ENCODE results near the gene PTH2R.
"Not testable (repeated sequence)": the region's sequence is repeated elsewhere in the genome, so short reads cannot be mapped to it uniquely, and the experiment has no call there.

The PTH2R gene

DNA sequence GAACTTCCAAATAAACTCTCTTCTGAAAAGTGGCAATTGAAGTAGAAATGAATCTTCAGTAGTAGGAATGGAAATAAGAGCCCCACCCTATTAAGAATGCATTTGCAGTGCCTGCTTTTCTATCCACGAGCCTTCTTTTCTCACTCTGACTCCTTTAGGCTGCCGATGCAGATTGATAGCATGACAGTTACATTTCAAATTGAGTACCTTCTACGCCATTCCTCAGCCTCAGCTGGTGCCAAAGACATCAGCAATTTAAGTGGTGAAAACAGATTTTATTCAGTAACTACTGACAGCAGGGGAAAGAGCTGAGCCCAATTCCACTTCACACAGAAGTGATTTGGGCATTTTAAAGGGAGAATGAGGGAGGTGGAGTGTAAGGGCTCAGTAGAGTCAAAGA lies 85.5 kb downstream of the PTH2R start:
- ChIA-PET CTCF (interaction anchor here (0.6 kb wide), 1 partner anchor 20 kb away, joined by 3 read pairs; no protein-coding TSS in a partner anchor), POLR2A (no interaction called here)

DNA sequence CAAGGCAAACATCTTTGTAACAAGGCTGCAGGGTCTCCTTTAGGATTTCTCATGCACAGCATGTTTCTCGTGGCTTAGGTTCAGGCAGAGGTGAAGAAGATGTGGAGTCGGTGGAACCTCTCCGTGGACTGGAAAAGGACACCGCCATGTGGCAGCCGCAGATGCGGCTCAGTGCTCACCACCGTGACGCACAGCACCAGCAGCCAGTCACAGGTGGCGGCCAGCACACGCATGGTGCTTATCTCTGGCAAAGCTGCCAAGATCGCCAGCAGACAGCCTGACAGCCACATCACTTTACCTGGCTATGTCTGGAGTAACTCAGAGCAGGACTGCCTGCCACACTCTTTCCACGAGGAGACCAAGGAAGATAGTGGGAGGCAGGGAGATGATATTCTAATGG lies 86.6 kb downstream of the PTH2R start:
- POLR2A ChIA-PET = no interaction called here
- DNase-seq (ENCODE audit: extremely low spot score) = no peak

More for the DNA sequence above, 85.5 kb downstream of the PTH2R start:
- no peak for DNase-seq (ENCODE audit: extremely low spot score)
- TF ChIP-seq CTBP1 (IDR thresholded peaks at IDR 0.05; ENCODE audit: borderline replicate concordance) (no peak), ZNF384 (IDR thresholded peaks at IDR 0.05) (no peak), TARDBP (IDR thresholded peaks at IDR 0.05) (no peak), ARNT (IDR thresholded peaks at IDR 0.05) (no peak), HDGF (IDR thresholded peaks at IDR 0.05; ENCODE audit: borderline replicate concordance) (no peak), FOXK2 (IDR thresholded peaks at IDR 0.05) (no peak), NFRKB (IDR thresholded peaks at IDR 0.05) (no peak), SP1 (IDR thresholded peaks at IDR 0.05) (no peak), BHLHE40 (IDR thresholded peaks at IDR 0.05; ENCODE audit: borderline replicate concordance) (no peak)

GRCh38 chr2:208496129-208496528 lies 89.5 kb downstream of the PTH2R start:
- CTCF ChIA-PET = interaction anchor here (0.6 kb wide), 1 partner anchor 1107 kb away, joined by 3 read pairs; no protein-coding TSS in a partner anchor
- TF ChIP-seq HDGF (IDR thresholded peaks at IDR 0.05; ENCODE audit: borderline replicate concordance) = no peak
- TF ChIP-seq SP1 (IDR thresholded peaks at IDR 0.05) = no peak
- TF ChIP-seq L3MBTL2 (conservative IDR thresholded peaks at IDR 0.05) = no peak
- no peak for TF ChIP-seq FOXK2 (IDR thresholded peaks at IDR 0.05)
- no peak for TF ChIP-seq LEF1 (IDR thresholded peaks at IDR 0.05; ENCODE audit: borderline replicate concordance)
- TF ChIP-seq ELF4 (IDR thresholded peaks at IDR 0.05) = no peak
- no peak for TF ChIP-seq CTBP1 (IDR thresholded peaks at IDR 0.05; ENCODE audit: borderline replicate concordance)
- TF ChIP-seq, protein P1, sequence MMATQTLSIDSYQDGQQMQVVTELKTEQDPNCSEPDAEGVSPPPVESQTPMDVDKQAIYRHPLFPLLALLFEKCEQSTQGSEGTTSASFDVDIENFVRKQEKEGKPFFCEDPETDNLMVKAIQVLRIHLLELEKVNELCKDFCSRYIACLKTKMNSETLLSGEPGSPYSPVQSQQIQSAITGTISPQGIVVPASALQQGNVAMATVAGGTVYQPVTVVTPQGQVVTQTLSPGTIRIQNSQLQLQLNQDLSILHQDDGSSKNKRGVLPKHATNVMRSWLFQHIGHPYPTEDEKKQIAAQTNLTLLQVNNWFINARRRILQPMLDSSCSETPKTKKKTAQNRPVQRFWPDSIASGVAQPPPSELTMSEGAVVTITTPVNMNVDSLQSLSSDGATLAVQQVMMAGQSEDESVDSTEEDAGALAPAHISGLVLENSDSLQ (IDR thresholded peaks at IDR 0.05) = no peak
- TF ChIP-seq ARNT (IDR thresholded peaks at IDR 0.05) = no peak
- TF ChIP-seq FOXM1 (IDR thresholded peaks at IDR 0.05; ENCODE audit: borderline replicate concordance) = no peak
- no peak for TF ChIP-seq TARDBP (IDR thresholded peaks at IDR 0.05)
- TF ChIP-seq ZNF384 (IDR thresholded peaks at IDR 0.05) = no peak
- TF ChIP-seq NFRKB (IDR thresholded peaks at IDR 0.05) = no peak
- no peak for TF ChIP-seq SUZ12 (IDR thresholded peaks at IDR 0.05)
- no peak for TF ChIP-seq BHLHE40 (IDR thresholded peaks at IDR 0.05; ENCODE audit: borderline replicate concordance)
- no peak for TF ChIP-seq FOXA1 (IDR thresholded peaks at IDR 0.05)
- DNase-seq (ENCODE audit: extremely low spot score) = no peak
- POLR2A ChIA-PET = no interaction called here

More for the DNA sequence above, 86.6 kb downstream of the PTH2R start:
- CTCF ChIA-PET = no interaction called here
- TF ChIP-seq SP1 (IDR thresholded peaks at IDR 0.05) = no peak

DNA sequence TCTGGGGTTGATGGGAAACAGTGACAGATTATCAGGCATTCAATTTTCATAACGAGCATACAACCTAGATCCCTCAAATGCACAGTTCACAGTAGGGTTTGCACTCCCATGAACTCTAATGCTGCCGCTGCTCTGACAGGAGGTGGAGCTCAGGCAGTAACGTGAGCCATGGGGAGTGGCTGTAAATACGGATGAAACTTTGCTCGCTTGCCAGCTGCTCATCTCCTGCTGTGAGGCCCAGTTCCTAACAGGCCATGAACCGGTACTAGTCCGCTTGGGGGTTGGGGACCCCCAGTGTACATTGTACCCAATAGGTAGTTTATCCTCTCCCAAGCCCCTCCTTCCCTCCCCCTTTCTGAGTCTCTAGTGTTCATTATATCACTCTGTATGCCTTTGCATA lies 94.6 kb downstream of the PTH2R start:
- no peak for TF ChIP-seq TARDBP (IDR thresholded peaks at IDR 0.05)
- no peak for TF ChIP-seq FOXM1 (IDR thresholded peaks at IDR 0.05; ENCODE audit: borderline replicate concordance)
- TF ChIP-seq BHLHE40 (IDR thresholded peaks at IDR 0.05; ENCODE audit: borderline replicate concordance) = no peak
- TF ChIP-seq ARNT (IDR thresholded peaks at IDR 0.05) = no peak
- TF ChIP-seq NFRKB (IDR thresholded peaks at IDR 0.05) = no peak
- no peak for TF ChIP-seq ZNF384 (IDR thresholded peaks at IDR 0.05)
- no peak for TF ChIP-seq SUZ12 (IDR thresholded peaks at IDR 0.05)
- TF ChIP-seq CTBP1 (IDR thresholded peaks at IDR 0.05; ENCODE audit: borderline replicate concordance) = no peak
- no peak for TF ChIP-seq FOXA1 (IDR thresholded peaks at IDR 0.05)
- no peak for TF ChIP-seq L3MBTL2 (conservative IDR thresholded peaks at IDR 0.05)
- TF ChIP-seq FOXK2 (IDR thresholded peaks at IDR 0.05) = no peak
- TF ChIP-seq SP1 (IDR thresholded peaks at IDR 0.05) = no peak
- TF ChIP-seq LEF1 (IDR thresholded peaks at IDR 0.05; ENCODE audit: borderline replicate concordance) = no peak
- TF ChIP-seq ELF4 (IDR thresholded peaks at IDR 0.05) = no peak
- POLR2A ChIA-PET = no interaction called here
- CTCF ChIA-PET = no interaction called here
- DNase-seq (ENCODE audit: extremely low spot score) = no peak

- CTCF ChIA-PET = no interaction called here
- TF ChIP-seq TARDBP (IDR thresholded peaks at IDR 0.05) (no peak), HDGF (IDR thresholded peaks at IDR 0.05; ENCODE audit: borderline replicate concordance) (no peak), ZNF384 (IDR thresholded peaks at IDR 0.05) (no peak), FOXM1 (IDR thresholded peaks at IDR 0.05; ENCODE audit: borderline replicate concordance) (no peak), ELF4 (IDR thresholded peaks at IDR 0.05) (no peak), LEF1 (IDR thresholded peaks at IDR 0.05; ENCODE audit: borderline replicate concordance) (no peak), L3MBTL2 (conservative IDR thresholded peaks at IDR 0.05) (no peak), CTBP1 (IDR thresholded peaks at IDR 0.05; ENCODE audit: borderline replicate concordance) (no peak), FOXA1 (IDR thresholded peaks at IDR 0.05) (no peak), SP1 (IDR thresholded peaks at IDR 0.05) (no peak), ARNT (IDR thresholded peaks at IDR 0.05) (no peak), FOXK2 (IDR thresholded peaks at IDR 0.05) (no peak), BHLHE40 (IDR thresholded peaks at IDR 0.05; ENCODE audit: borderline replicate concordance) (no peak)
- TF ChIP-seq, protein P1 (IDR thresholded peaks at IDR 0.05) = no peak
- DNase-seq (ENCODE audit: extremely low spot score) = no peak
- POLR2A ChIA-PET = no interaction called here
Observed at GRCh38 chr2:208502288-208502687, 95.7 kb downstream of the PTH2R start.

DNA sequence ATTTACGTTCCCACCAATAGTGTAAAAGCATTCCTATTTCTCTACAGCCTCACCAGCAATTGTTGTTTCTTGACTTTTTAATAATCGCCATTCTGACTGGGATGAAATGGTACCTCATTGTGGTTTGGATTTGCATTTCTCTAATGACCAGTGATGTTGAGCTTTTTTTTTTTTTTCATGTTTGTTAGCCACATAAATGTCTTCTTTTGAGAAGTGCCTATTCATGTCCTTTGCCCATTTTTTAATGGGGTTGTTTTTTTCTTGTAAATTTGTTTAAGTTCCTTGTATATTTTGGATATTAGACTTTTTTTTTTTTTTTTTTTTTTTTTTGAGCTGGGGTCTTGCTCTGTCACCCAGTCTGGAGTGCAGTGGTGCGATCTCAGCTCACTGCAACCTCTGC lies 98.8 kb downstream of the PTH2R start:
- CTCF ChIA-PET; POLR2A ChIA-PET; DNase-seq (ENCODE audit: extremely low spot score): not testable (repeated sequence)

- TF ChIP-seq NFRKB (IDR thresholded peaks at IDR 0.05) (no peak), ELF4 (IDR thresholded peaks at IDR 0.05) (no peak), L3MBTL2 (conservative IDR thresholded peaks at IDR 0.05) (no peak), SP1 (IDR thresholded peaks at IDR 0.05) (no peak), FOXA1 (IDR thresholded peaks at IDR 0.05) (no peak), LEF1 (IDR thresholded peaks at IDR 0.05; ENCODE audit: borderline replicate concordance) (no peak), CTBP1 (IDR thresholded peaks at IDR 0.05; ENCODE audit: borderline replicate concordance) (no peak), HDGF (IDR thresholded peaks at IDR 0.05; ENCODE audit: borderline replicate concordance) (no peak), BHLHE40 (IDR thresholded peaks at IDR 0.05; ENCODE audit: borderline replicate concordance) (no peak), ZNF384 (IDR thresholded peaks at IDR 0.05) (no peak), SUZ12 (IDR thresholded peaks at IDR 0.05) (no peak), TARDBP (IDR thresholded peaks at IDR 0.05) (no peak), FOXK2 (IDR thresholded peaks at IDR 0.05) (no peak)
- TF ChIP-seq, protein P1 (IDR thresholded peaks at IDR 0.05) = no peak
- DNase-seq (ENCODE audit: extremely low spot score) = no peak
- POLR2A ChIA-PET = no interaction called here
- CTCF ChIA-PET = interaction anchor here (0.7 kb wide), 1 partner anchor 46 kb away, joined by 3 read pairs; no protein-coding TSS in a partner anchor
Observed at GRCh38 chr2:208509586-208509985, 103.0 kb downstream of the PTH2R start.

Data from HEK293T (cell line).